Astrocyte (in vitro differentiated cells and primary cell): Measurements from ENCODE around the gene TJAP1.

Source experiments
- EZH2 ChIP-seq: IDR thresholded peaks from 2 replicates; pipeline ENCODE4 v1.6.1; 2012; ENCODE audit warnings: mild to moderate bottlenecking, low read length, inconsistent platforms; ENCODE audit not compliant: insufficient read depth
- TF ChIP-seq, protein P1 (sequence below): IDR thresholded peaks from 2 replicates; pipeline ENCODE4 v1.5.1; 2011; ENCODE audit warnings: low read depth, mild to moderate bottlenecking, inconsistent platforms, low read length, moderate library complexity; ENCODE audit not compliant: insufficient read depth

- TF ChIP-seq, protein P1, sequence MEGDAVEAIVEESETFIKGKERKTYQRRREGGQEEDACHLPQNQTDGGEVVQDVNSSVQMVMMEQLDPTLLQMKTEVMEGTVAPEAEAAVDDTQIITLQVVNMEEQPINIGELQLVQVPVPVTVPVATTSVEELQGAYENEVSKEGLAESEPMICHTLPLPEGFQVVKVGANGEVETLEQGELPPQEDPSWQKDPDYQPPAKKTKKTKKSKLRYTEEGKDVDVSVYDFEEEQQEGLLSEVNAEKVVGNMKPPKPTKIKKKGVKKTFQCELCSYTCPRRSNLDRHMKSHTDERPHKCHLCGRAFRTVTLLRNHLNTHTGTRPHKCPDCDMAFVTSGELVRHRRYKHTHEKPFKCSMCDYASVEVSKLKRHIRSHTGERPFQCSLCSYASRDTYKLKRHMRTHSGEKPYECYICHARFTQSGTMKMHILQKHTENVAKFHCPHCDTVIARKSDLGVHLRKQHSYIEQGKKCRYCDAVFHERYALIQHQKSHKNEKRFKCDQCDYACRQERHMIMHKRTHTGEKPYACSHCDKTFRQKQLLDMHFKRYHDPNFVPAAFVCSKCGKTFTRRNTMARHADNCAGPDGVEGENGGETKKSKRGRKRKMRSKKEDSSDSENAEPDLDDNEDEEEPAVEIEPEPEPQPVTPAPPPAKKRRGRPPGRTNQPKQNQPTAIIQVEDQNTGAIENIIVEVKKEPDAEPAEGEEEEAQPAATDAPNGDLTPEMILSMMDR: no peak
- TF ChIP-seq EZH2: no peak
Observed at GRCh38 chr6:43472515-43472914, 4.9 kb upstream of the TJAP1 start.
